Ishikawa (cell line): ENCODE results near the gene CSE1L.

Experiments
- CEBPB ChIP-seq: IDR thresholded peaks from 2 replicates; pipeline ENCODE4 v1.6.1; 2012
- CREB1 ChIP-seq: IDR thresholded peaks from 2 replicates; pipeline ENCODE4 v1.6.1; 2012; ENCODE audit warnings: low read depth
- EGR1 ChIP-seq: IDR thresholded peaks from 2 replicates; pipeline ENCODE4 v1.6.1; 2012
- EP300 ChIP-seq: IDR thresholded peaks from 2 replicates; pipeline ENCODE4 v1.6.1; 2012; ENCODE audit warnings: borderline replicate concordance
- RAD21 ChIP-seq: IDR thresholded peaks from 2 replicates; pipeline ENCODE4 v1.6.1; 2012; ENCODE audit warnings: low read depth
- TAF1 ChIP-seq: IDR thresholded peaks from 2 replicates; pipeline ENCODE4 v1.6.1; 2012; ENCODE audit warnings: low read depth, mild to moderate bottlenecking
- TCF12 ChIP-seq: IDR thresholded peaks from 2 replicates; pipeline ENCODE4 v1.6.1; 2012; ENCODE audit warnings: low read depth
- ZBTB7A ChIP-seq: IDR thresholded peaks from 2 replicates; pipeline ENCODE4 v1.6.1; 2012; ENCODE audit warnings: low read depth
- TF ChIP-seq, protein P1 (sequence below): IDR thresholded peaks from 2 replicates; pipeline ENCODE4 v1.6.1; 2012
- TF ChIP-seq, protein P2 (sequence below): IDR thresholded peaks from 2 replicates; pipeline ENCODE4 v1.6.1; 2012; ENCODE audit warnings: low read depth, mild to moderate bottlenecking
- TF ChIP-seq, protein P3 (sequence below): IDR thresholded peaks from 2 replicates; pipeline ENCODE4 v1.6.1; 2012

DNA sequence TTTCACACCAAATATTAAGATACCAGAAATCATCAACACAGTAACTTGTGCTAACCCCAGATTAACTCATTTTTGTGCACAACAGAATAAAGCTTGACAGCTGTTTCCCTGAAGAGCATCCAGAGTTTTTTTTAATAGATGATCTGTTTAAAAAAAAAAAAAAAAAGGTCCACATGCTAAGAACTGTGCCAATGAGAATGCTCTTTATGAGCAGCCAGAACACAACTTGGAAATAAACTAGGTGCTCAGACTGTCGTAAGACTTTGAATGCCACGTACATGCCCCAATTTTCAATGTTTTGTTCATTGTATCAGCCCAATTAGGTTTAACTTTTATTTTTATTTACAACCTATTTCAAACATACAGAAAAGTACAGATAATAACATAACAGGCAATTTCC lies 94.7 kb downstream of the CSE1L start:
- TF ChIP-seq EGR1 (no peak), TCF12 (no peak), EP300 (no peak), CREB1 (no peak), TAF1 (no peak), ZBTB7A (no peak), RAD21 (no peak), CEBPB (no peak)
- TF ChIP-seq, protein P1, sequence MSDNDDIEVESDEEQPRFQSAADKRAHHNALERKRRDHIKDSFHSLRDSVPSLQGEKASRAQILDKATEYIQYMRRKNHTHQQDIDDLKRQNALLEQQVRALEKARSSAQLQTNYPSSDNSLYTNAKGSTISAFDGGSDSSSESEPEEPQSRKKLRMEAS, result no peak
- TF ChIP-seq, protein P2, sequence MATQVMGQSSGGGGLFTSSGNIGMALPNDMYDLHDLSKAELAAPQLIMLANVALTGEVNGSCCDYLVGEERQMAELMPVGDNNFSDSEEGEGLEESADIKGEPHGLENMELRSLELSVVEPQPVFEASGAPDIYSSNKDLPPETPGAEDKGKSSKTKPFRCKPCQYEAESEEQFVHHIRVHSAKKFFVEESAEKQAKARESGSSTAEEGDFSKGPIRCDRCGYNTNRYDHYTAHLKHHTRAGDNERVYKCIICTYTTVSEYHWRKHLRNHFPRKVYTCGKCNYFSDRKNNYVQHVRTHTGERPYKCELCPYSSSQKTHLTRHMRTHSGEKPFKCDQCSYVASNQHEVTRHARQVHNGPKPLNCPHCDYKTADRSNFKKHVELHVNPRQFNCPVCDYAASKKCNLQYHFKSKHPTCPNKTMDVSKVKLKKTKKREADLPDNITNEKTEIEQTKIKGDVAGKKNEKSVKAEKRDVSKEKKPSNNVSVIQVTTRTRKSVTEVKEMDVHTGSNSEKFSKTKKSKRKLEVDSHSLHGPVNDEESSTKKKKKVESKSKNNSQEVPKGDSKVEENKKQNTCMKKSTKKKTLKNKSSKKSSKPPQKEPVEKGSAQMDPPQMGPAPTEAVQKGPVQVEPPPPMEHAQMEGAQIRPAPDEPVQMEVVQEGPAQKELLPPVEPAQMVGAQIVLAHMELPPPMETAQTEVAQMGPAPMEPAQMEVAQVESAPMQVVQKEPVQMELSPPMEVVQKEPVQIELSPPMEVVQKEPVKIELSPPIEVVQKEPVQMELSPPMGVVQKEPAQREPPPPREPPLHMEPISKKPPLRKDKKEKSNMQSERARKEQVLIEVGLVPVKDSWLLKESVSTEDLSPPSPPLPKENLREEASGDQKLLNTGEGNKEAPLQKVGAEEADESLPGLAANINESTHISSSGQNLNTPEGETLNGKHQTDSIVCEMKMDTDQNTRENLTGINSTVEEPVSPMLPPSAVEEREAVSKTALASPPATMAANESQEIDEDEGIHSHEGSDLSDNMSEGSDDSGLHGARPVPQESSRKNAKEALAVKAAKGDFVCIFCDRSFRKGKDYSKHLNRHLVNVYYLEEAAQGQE, result no peak
- TF ChIP-seq, protein P3, sequence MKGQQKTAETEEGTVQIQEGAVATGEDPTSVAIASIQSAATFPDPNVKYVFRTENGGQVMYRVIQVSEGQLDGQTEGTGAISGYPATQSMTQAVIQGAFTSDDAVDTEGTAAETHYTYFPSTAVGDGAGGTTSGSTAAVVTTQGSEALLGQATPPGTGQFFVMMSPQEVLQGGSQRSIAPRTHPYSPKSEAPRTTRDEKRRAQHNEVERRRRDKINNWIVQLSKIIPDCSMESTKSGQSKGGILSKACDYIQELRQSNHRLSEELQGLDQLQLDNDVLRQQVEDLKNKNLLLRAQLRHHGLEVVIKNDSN, result no peak
